Tibial nerve (tissue), 4 donors: ENCODE results near the gene DACT2. TPM values are rescaled to one million over a fixed set of nuclear protein-coding genes. Genes with fewer than 3 reads are reported as not detected.
"Not testable (repeated sequence)": the region's sequence is repeated elsewhere in the genome, so short reads cannot be mapped to it uniquely, and the experiment has no call there.

Source experiments
- DNase-seq, 2 donors: peaks; one replicate each; pipeline ENCODE4 v3.0.0-alpha.2; 2019; ENCODE audit warnings: low spot score in 2 of 2
- H3K27ac ChIP-seq, 4 donors: fragments of 200-600 bp; sonication (generic) in 3 of 4; one replicate each; pipeline ENCODE4 v1.5.1; 2017 to 2019; ENCODE audit warnings: mild to moderate bottlenecking in 1 of 4
- H3K27me3 ChIP-seq, 2 donors: fragments of 200-600 bp; sonication (generic) in 1 of 2; one replicate each; pipeline versions ENCODE4 v1.5.1 to v1.6.0; 2017 to 2019
- H3K36me3 ChIP-seq, 3 donors: fragments of 200-600 bp; sonication (generic); one replicate each; pipeline ENCODE4 v1.5.1; 2018 to 2019
- H3K4me1 ChIP-seq, 4 donors: fragments of 200-600 bp; sonication (generic) in 3 of 4; one replicate each; pipeline ENCODE4 v1.5.1; 2017 to 2019
- H3K4me3 ChIP-seq, 4 donors: fragments of 200-600 bp; sonication (generic) in 3 of 4; one replicate each; pipeline ENCODE4 v1.5.1; 2017 to 2019; ENCODE audit warnings: mild to moderate bottlenecking in 1 of 4, moderate library complexity in 1 of 4
- H3K9me3 ChIP-seq, 4 donors: fragments of 200-600 bp; sonication (generic) in 3 of 4; one replicate each; pipeline ENCODE4 v1.5.1; 2017 to 2019
- CTCF ChIP-seq, 5 experiments: fragments of 200-600 bp in 3 of 5; fragments of 450-650 bp in 2 of 5; sonication (generic) in 3 of 5; IDR thresholded peaks; one replicate each; pipeline ENCODE4 v1.5.1; 2016 to 2019; ENCODE audit warnings: antibody characterized with exemption in 5 of 5, mild to moderate bottlenecking in 3 of 5, moderate library complexity in 2 of 5
- EP300 ChIP-seq, 2 donors: sonication (generic); formaldehyde crosslinking; IDR thresholded peaks; one replicate each; pipeline ENCODE4 v1.6.1; 2017; ENCODE audit warnings: antibody characterized with exemption in 2 of 2, mild to moderate bottlenecking in 1 of 2
- POLR2A ChIP-seq, 2 donors: fragments of 450-650 bp; IDR thresholded peaks; one replicate each; pipeline ENCODE4 v1.6.1; 2017; ENCODE audit warnings: antibody characterized with exemption in 2 of 2, mild to moderate bottlenecking in 2 of 2, moderate library complexity in 2 of 2
- WGBS, 2 donors: methylation state at CpG; one replicate each; pipeline ENCODE4 v1.1.5; 2018; 5-methylcytosine and 5-hydroxymethylcytosine counted together
- total RNA-seq, 4 donors: library from RNA; depleted of rRNA; stranded (reverse); fragments of >200 nt; gene quantifications; one replicate each; pipeline ENCODE4 v1.1.0, GENCODE V29; 2016

DACT2 gene
- total RNA-seq, 4 donors from 2014 or later: 0.30 to 1.5 (median 1.3) TPM; not detected in 1

GRCh38 chr6:168289571-168289962 is 30.0 kb downstream of the DACT2 start:
- Histone ChIP-seq H3K4me3 (no peak overlapping the region), H3K27me3 (peaks cover 0 to 10% of the 10 kb centered on the region in 2 donors), H3K4me1 (no peaks in the 10 kb centered on the region), H3K9me3 (no peaks in the 10 kb centered on the region), H3K27ac (no peak overlapping the region), H3K36me3 (no peaks in the 10 kb centered on the region)
- WGBS, 2 donors: 83 to 84% methylated on average over 3 of the region's 3 CpGs
- no peak for DNase-seq
- TF ChIP-seq EP300 (IDR thresholded peaks at IDR 0.05) (no peak), CTCF (IDR thresholded peaks at IDR 0.05) (no peak), POLR2A (IDR thresholded peaks at IDR 0.05) (no peak)

DNA sequence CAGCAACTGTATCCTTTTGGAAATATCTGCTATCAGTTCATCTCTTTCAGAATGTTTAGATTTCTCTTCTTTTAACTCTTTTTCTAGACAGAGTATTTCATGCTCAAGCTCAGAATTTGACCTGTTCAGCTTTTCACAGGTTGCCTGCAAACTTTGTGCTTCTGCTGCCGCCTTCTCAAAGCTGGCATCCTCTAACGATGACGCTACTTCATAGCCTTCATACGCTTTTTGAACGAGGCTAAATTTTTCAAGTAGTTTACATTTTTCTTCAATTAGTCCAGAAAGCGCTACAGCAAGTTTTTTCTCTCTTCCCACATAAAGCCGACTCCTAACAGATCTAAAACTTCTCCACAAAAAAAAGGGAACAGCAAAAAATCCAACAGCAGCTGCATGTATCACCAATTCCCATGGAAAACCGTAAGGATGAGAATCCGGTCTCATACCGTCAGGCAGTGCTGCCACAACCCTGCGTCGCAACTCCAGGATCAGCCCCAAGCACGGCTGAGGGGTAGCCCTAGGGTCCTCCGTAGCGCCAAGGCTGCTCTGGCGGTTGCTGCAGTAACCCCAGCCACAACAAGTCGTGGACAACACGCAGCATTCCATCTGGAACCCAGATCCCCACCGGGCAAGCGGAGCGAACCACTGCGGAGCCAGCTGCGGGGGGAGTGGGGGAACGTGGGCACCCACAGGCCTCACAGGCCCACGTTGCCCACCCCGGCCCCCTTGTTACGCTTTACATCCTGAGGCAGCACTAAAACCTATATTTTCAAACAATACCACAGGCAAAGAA is 30.6 kb downstream of the DACT2 start:
- no peak for DNase-seq
- no peak for TF ChIP-seq EP300 (IDR thresholded peaks at IDR 0.05)
- TF ChIP-seq POLR2A (IDR thresholded peaks at IDR 0.05): no peak

DNA sequence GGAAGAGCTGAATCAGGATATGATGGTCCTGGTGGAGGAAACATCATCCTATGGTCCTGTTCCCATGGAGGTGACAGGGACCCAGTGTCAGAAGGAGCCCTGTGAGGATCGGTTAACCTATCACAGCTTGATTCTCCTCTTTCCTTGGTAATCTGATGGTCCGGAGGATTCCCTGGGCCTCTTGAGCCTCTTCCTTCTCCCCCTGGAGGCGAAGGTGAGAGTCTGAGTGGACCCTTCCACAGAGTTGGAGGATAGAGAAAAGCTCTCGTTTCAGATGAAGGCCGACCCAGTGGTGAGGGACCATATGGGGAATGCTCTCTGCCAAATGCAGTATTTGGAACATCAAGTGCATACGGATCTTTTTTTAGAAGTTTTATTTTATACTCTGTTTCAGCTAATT is 32.1 kb downstream of the DACT2 start:
- H3K4me1 ChIP-seq, DNase-seq, H3K36me3 ChIP-seq, H3K4me3 ChIP-seq, H3K9me3 ChIP-seq, H3K27me3 ChIP-seq, H3K27ac ChIP-seq: not testable (repeated sequence)
- 77 to 80% methylated on average over 6 of the region's 6 CpGs for WGBS, 2 donors

More for the DNA sequence above, 30.6 kb downstream of the DACT2 start:
- Histone ChIP-seq H3K36me3 (no peaks in the 10 kb centered on the region), H3K4me1 (no peaks in the 10 kb centered on the region), H3K4me3 (no peak overlapping the region), H3K9me3 (no peaks in the 10 kb centered on the region), H3K27me3 (peaks cover 0 to 10% of the 10 kb centered on the region in 2 donors), H3K27ac (no peak overlapping the region)
- WGBS, 2 donors: 90 to 91% methylated on average over 27 of the region's 27 CpGs

GRCh38 chr6:168286771-168287446 is 32.7 kb downstream of the DACT2 start:
- DNase-seq, H3K4me1 ChIP-seq, H3K27me3 ChIP-seq, H3K4me3 ChIP-seq, H3K27ac ChIP-seq, H3K36me3 ChIP-seq, H3K9me3 ChIP-seq: not testable (repeated sequence)
- WGBS, 2 donors: 41 to 59% methylated on average over 9 of the region's 9 CpGs

- H3K27me3 ChIP-seq: peaks cover 0 to 2% of the 10 kb centered on the region in 2 donors
- no peak for DNase-seq
- H3K36me3 ChIP-seq: no peaks in the 10 kb centered on the region
- no peak overlapping the region for H3K4me3 ChIP-seq
- no peak overlapping the region for H3K27ac ChIP-seq
- H3K9me3 ChIP-seq: no peaks in the 10 kb centered on the region
- 62 to 66% methylated on average over 12 of the region's 12 CpGs for WGBS, 2 donors
- H3K4me1 ChIP-seq: no peaks in the 10 kb centered on the region
- TF ChIP-seq POLR2A (IDR thresholded peaks at IDR 0.05) (no peak), EP300 (IDR thresholded peaks at IDR 0.05) (no peak), CTCF (IDR thresholded peaks at IDR 0.05) (no peak)
Measured at GRCh38 chr6:168286116-168286515, 33.5 kb downstream of the DACT2 start.

GRCh38 chr6:168285456-168285855 is 34.1 kb downstream of the DACT2 start:
- no peaks in the 10 kb centered on the region for H3K36me3 ChIP-seq
- H3K4me1 ChIP-seq: no peaks in the 10 kb centered on the region
- H3K27me3 ChIP-seq: peaks cover 0 to 8% of the 10 kb centered on the region in 2 donors
- no peak overlapping the region for H3K4me3 ChIP-seq
- DNase-seq: no peak
- H3K9me3 ChIP-seq: no peaks in the 10 kb centered on the region
- no peak overlapping the region for H3K27ac ChIP-seq
- WGBS, 2 donors: 95 to 96% methylated on average over 21 of the region's 21 CpGs
- no peak for TF ChIP-seq EP300 (IDR thresholded peaks at IDR 0.05)
- no peak for TF ChIP-seq CTCF (IDR thresholded peaks at IDR 0.05)
